ENCODE results near the gene VLDLR. TPM values are rescaled to one million over a fixed set of nuclear protein-coding genes. Genes with fewer than 3 reads are reported as not detected.

Gene VLDLR
- total and polyA plus RNA-seq, 7 experiments from 2014 or later: 0.07 to 8.1 TPM; not detected in 5

- ChIA-PET POLR2A (no interaction called here), CTCF (no interaction called here)
- H3K27me3 Mint-ChIP-seq: no peaks in the 10 kb centered on the region
- intact Hi-C loops (cut with micrococcal nuclease): no loop called here
- ATAC-seq (no peak), DNase-seq (no peak)
- H3K4me1 Mint-ChIP-seq: peaks cover 0 to 11% (median 0%) of the 10 kb centered on the region in 7 donors
- Histone ChIP-seq H3K27ac (ENCODE audit: low read depth, low read length) (no peak overlapping the region), H3K36me3 (ENCODE audit: control insufficient read depth in 2 of 3, insufficient read depth in 3 of 3, low read length in 3 of 3) (no peaks in the 10 kb centered on the region), H3K27me3 (ENCODE audit: control insufficient read depth in 2 of 2, insufficient read depth in 2 of 2, low read length in 2 of 2) (no peaks in the 10 kb centered on the region), H3K4me3 (ENCODE audit: low read length) (no peak overlapping the region), H3K9me3 (ENCODE audit: control insufficient read depth in 2 of 3, low read length in 3 of 3) (no peaks in the 10 kb centered on the region), H3K4me1 (ENCODE audit: control insufficient read depth in 2 of 2, insufficient read depth in 2 of 2, low read length in 2 of 2) (no peaks in the 10 kb centered on the region)
- peaks cover 0 to 22% (median 4%) of the 10 kb centered on the region in 5 donors for H3K36me3 Mint-ChIP-seq
- H3K9me3 Mint-ChIP-seq: peaks cover 0 to 9% (median 0%) of the 10 kb centered on the region in 11 donors
- H3K4me3 Mint-ChIP-seq: no peak overlapping the region
- H3K27ac Mint-ChIP-seq: no peak overlapping the region
Measured at GRCh38 chr9:2666569-2666968, 45.0 kb downstream of the VLDLR start.

GRCh38 chr9:2673161-2673560, 51.6 kb downstream of the VLDLR start:
- H3K4me1 ChIP-seq (ENCODE audit: control insufficient read depth in 2 of 2, insufficient read depth in 2 of 2, low read length in 2 of 2): no peaks in the 10 kb centered on the region
- peaks cover 0 to 1% (median 0%) of the 10 kb centered on the region in 5 donors for H3K36me3 Mint-ChIP-seq
- H3K9me3 Mint-ChIP-seq: no peaks in the 10 kb centered on the region
- intact Hi-C loops (cut with micrococcal nuclease): no loop called here
- peaks cover 0 to 2% of the 10 kb centered on the region in 2 donors for H3K27me3 ChIP-seq (ENCODE audit: control insufficient read depth in 2 of 2, insufficient read depth in 2 of 2, low read length in 2 of 2)
- DNase-seq (no peak), ATAC-seq (no peak)
- no peaks in the 10 kb centered on the region for H3K4me1 Mint-ChIP-seq
- peaks cover 0 to 3% (median 0%) of the 10 kb centered on the region in 5 donors for H3K27me3 Mint-ChIP-seq
- no peak overlapping the region for H3K4me3 Mint-ChIP-seq
- H3K36me3 ChIP-seq (ENCODE audit: control insufficient read depth in 2 of 3, insufficient read depth in 3 of 3, low read length in 3 of 3): no peaks in the 10 kb centered on the region
- no peak overlapping the region for H3K27ac Mint-ChIP-seq
- H3K27ac ChIP-seq (ENCODE audit: low read depth, low read length): no peak overlapping the region
- POLR2A ChIA-PET: no interaction called here
- H3K4me3 ChIP-seq (ENCODE audit: low read length): no peak overlapping the region
- CTCF ChIA-PET: no interaction called here
- no peaks in the 10 kb centered on the region for H3K9me3 ChIP-seq (ENCODE audit: control insufficient read depth in 2 of 3, low read length in 3 of 3)

DNA sequence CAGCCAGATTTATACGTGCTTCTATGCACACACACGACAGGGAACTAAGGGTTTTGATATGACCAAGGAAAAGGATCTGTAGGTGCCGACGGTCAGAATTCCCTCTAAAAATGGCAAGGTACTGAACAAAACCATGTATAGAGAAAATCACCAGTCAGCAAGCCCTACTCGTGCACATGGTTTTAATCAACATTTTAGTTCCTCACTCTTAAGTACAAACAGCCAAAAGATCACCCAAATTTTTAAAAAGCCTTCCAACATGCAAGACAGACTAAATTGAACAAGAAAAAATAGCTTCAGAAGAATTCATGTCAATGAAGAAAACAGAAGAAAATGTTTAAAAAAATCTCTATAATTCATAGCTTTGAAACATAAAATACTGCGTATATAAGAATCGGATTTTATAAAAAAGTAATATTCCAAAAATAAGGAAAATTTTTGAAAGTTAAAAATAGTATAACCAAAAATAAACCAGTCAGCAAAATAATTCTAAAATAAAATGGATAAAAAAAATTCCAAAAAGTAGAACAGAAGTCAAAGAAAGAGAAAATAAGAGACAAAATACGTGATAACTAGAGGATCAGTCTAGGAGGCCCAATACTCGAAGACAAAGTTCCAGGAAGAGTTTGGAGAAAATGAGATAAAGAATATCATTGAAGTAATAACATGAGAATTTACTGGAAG, 52.7 kb downstream of the VLDLR start:
- ChIA-PET POLR2A (no interaction called here), CTCF (no interaction called here)
- H3K27ac ChIP-seq (ENCODE audit: low read depth, low read length): no peak overlapping the region
- no peaks in the 10 kb centered on the region for H3K36me3 ChIP-seq (ENCODE audit: control insufficient read depth in 2 of 3, insufficient read depth in 3 of 3, low read length in 3 of 3)
- Mint-ChIP-seq H3K9me3 (no peaks in the 10 kb centered on the region), H3K36me3 (no peaks in the 10 kb centered on the region), H3K4me3 (no peak overlapping the region), H3K4me1 (no peaks in the 10 kb centered on the region), H3K27me3 (peaks cover 0 to 3% (median 0%) of the 10 kb centered on the region in 5 donors), H3K27ac (no peak overlapping the region)
- H3K4me1 ChIP-seq (ENCODE audit: control insufficient read depth in 2 of 2, insufficient read depth in 2 of 2, low read length in 2 of 2): no peaks in the 10 kb centered on the region
- intact Hi-C loops (cut with micrococcal nuclease): no loop called here
- peaks cover 0 to 2% of the 10 kb centered on the region in 2 donors for H3K27me3 ChIP-seq (ENCODE audit: control insufficient read depth in 2 of 2, insufficient read depth in 2 of 2, low read length in 2 of 2)
- H3K4me3 ChIP-seq (ENCODE audit: low read length): no peak overlapping the region
- H3K9me3 ChIP-seq (ENCODE audit: control insufficient read depth in 2 of 3, low read length in 3 of 3): no peaks in the 10 kb centered on the region
- DNase-seq (no peak), ATAC-seq (no peak)

GRCh38 chr9:2675834-2676233, 54.2 kb downstream of the VLDLR start:
- no peaks in the 10 kb centered on the region for H3K4me1 ChIP-seq (ENCODE audit: control insufficient read depth in 2 of 2, insufficient read depth in 2 of 2, low read length in 2 of 2)
- no peak for DNase-seq
- CTCF ChIA-PET: no interaction called here
- Mint-ChIP-seq H3K27ac (no peak overlapping the region), H3K36me3 (no peaks in the 10 kb centered on the region), H3K9me3 (peaks cover 0 to 4% (median 0%) of the 10 kb centered on the region in 11 donors), H3K4me3 (no peak overlapping the region), H3K4me1 (no peaks in the 10 kb centered on the region), H3K27me3 (peaks cover 0 to 3% (median 0%) of the 10 kb centered on the region in 5 donors)
- no peak for ATAC-seq
- POLR2A ChIA-PET: no interaction called here
- intact Hi-C loops (cut with micrococcal nuclease): no loop called here
- H3K27ac ChIP-seq (ENCODE audit: low read depth, low read length): no peak overlapping the region
- H3K4me3 ChIP-seq (ENCODE audit: low read length): no peak overlapping the region
- no peaks in the 10 kb centered on the region for H3K36me3 ChIP-seq (ENCODE audit: control insufficient read depth in 2 of 3, insufficient read depth in 3 of 3, low read length in 3 of 3)
- no peaks in the 10 kb centered on the region for H3K9me3 ChIP-seq (ENCODE audit: control insufficient read depth in 2 of 3, low read length in 3 of 3)
- H3K27me3 ChIP-seq (ENCODE audit: control insufficient read depth in 2 of 2, insufficient read depth in 2 of 2, low read length in 2 of 2): peaks cover 0 to 2% of the 10 kb centered on the region in 2 donors

DNA sequence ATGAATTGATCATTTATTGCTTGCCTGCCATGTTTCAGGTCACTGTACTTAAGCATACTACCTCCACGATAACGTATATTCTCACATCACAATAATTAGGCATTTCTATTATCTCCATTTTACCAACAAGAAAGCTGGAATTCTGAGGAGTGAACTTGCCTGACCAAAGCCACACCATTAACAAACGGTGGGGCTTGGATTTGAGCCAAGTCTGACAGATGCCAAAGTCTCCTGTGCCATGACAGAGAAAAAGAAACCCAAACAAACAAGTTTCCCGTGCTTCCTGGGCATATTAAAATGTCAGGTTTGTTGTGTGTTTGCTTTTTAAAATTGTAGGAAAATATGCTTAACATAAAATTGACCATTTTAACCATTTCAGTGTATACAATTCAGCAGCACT, 54.9 kb downstream of the VLDLR start:
- intact Hi-C loops (cut with micrococcal nuclease): no loop called here
- ATAC-seq: no peak
- CTCF ChIA-PET: no interaction called here
- no peak for DNase-seq
- no peak overlapping the region for H3K27ac ChIP-seq (ENCODE audit: low read depth, low read length)
- Mint-ChIP-seq H3K27ac (no peak overlapping the region), H3K4me1 (no peaks in the 10 kb centered on the region), H3K36me3 (peaks cover 0 to 2% (median 0%) of the 10 kb centered on the region in 5 donors), H3K27me3 (peaks cover 0 to 3% (median 0%) of the 10 kb centered on the region in 5 donors), H3K4me3 (no peak overlapping the region), H3K9me3 (peaks cover 0 to 4% (median 0%) of the 10 kb centered on the region in 11 donors)
- no peaks in the 10 kb centered on the region for H3K36me3 ChIP-seq (ENCODE audit: control insufficient read depth in 2 of 3, insufficient read depth in 3 of 3, low read length in 3 of 3)
- H3K9me3 ChIP-seq (ENCODE audit: control insufficient read depth in 2 of 3, low read length in 3 of 3): no peaks in the 10 kb centered on the region
- H3K4me3 ChIP-seq (ENCODE audit: low read length): no peak overlapping the region
- no peaks in the 10 kb centered on the region for H3K4me1 ChIP-seq (ENCODE audit: control insufficient read depth in 2 of 2, insufficient read depth in 2 of 2, low read length in 2 of 2)
- POLR2A ChIA-PET: no interaction called here
- H3K27me3 ChIP-seq (ENCODE audit: control insufficient read depth in 2 of 2, insufficient read depth in 2 of 2, low read length in 2 of 2): peaks cover 0 to 2% of the 10 kb centered on the region in 2 donors

DNA sequence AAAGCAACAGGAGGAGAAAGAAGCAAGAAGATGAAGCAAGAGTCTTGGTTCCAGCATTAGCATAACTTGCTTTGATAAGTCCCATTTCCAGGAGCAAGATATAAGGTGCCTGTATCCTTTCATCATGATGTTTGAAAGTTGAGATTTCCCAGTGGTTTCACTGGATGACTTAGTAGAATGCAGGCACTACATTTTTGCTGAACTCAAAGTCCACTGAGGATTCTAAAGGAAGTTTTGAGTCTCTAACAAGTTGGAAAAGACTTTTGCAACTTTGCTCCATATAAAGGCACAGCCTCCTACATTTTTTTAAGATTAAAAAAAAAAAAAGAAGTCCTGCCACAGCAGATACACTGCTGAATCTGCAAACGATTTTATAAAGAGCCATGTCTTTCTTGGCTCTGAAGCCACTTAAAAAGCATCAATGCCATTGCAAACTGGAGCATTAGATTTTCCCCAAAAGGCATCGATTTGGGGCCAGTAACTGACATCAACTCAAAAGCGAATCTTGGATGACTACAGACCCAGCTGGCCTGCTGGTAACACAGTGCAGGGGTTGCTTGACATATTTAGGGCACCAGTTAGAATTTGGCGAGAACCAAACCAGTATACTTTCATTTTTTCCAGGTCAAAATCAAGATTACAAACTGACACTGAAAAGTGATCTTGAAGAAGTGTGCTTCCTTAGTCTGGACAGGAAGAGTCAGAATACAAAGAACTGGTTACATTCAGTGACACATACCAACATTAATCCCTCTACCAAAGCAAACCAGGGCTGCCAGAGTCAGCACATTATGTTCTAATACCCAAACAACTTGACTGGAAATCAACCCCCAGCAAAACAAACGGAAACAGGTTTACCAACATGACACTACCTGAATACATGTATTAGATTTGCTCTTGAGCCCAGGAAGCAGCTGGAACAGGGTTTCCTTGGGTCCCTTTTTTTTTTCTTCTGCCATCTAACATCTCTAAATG, 56.6 kb downstream of the VLDLR start:
- peaks cover 0 to 3% (median 0%) of the 10 kb centered on the region in 5 donors for H3K27me3 Mint-ChIP-seq
- no peak overlapping the region for H3K4me3 Mint-ChIP-seq
- POLR2A ChIA-PET: no interaction called here
- peaks cover 0 to 2% (median 0%) of the 10 kb centered on the region in 5 donors for H3K36me3 Mint-ChIP-seq
- Histone ChIP-seq H3K9me3 (ENCODE audit: control insufficient read depth in 2 of 3, low read length in 3 of 3) (no peaks in the 10 kb centered on the region), H3K4me3 (ENCODE audit: low read length) (no peak overlapping the region), H3K36me3 (ENCODE audit: control insufficient read depth in 2 of 3, insufficient read depth in 3 of 3, low read length in 3 of 3) (no peaks in the 10 kb centered on the region), H3K27ac (ENCODE audit: low read depth, low read length) (no peak overlapping the region), H3K27me3 (ENCODE audit: control insufficient read depth in 2 of 2, insufficient read depth in 2 of 2, low read length in 2 of 2) (peaks cover 0 to 2% of the 10 kb centered on the region in 2 donors), H3K4me1 (ENCODE audit: control insufficient read depth in 2 of 2, insufficient read depth in 2 of 2, low read length in 2 of 2) (no peaks in the 10 kb centered on the region)
- intact Hi-C loops (cut with micrococcal nuclease): no loop called here
- CTCF ChIA-PET: no interaction called here
- no peak for ATAC-seq
- peak overlapping the region in 1 of 9 donors; percentile 1 for H3K27ac Mint-ChIP-seq
- H3K9me3 Mint-ChIP-seq: peaks cover 0 to 4% (median 0%) of the 10 kb centered on the region in 11 donors
- DNase-seq: no peak
- H3K4me1 Mint-ChIP-seq: no peaks in the 10 kb centered on the region
